SK-N-SH (cell line): ENCODE data around the gene SGCE. TPM values are rescaled to one million over a fixed set of nuclear protein-coding genes. Genes with fewer than 3 reads are reported as not detected.

ENCODE experiments used
- CTCF ChIA-PET: fragments of 300-600, 350-600 bp; formaldehyde crosslinking; extraction: SDS; loops from one replicate; lab custom pipeline; 2021; lab: Yijun Ruan, JAX
- POLR2A ChIA-PET: fragments of 350-600 bp; sonication (Branson Sonifier 250); formaldehyde crosslinking; extraction: SDS; loops from one replicate; lab custom pipeline; 2020; ENCODE audit warnings: antibody characterized with exemption, inconsistent platforms; lab: Yijun Ruan, JAX
- DNase-seq: peaks from one replicate; pipeline ENCODE4 v3.0.0; 2012
- H2AFZ ChIP-seq: fragments of 200-600 bp; sonication (generic); 2 replicates; pipeline ENCODE4 v1.8.1; 2016; ENCODE audit warnings: antibody characterized with exemption, mild to moderate bottlenecking, low read depth
- H3F3A ChIP-seq: fragments of 200-600 bp; sonication (generic); replicated peaks from 2 replicates; pipeline ENCODE3; 2016; ENCODE audit warnings: antibody characterized with exemption, mild to moderate bottlenecking; ENCODE audit not compliant: insufficient read depth
- H3K27ac ChIP-seq, 2 experiments: fragments of 200-500 bp in 1 of 2; fragments of 200-600 bp in 1 of 2; sonication (Bioruptor generic) in 1 of 2; sonication (generic), shearing (Covaris generic) in 1 of 2; 2 replicates each; pipeline versions ENCODE4 v1.5.1 to v1.6.1; 2014 to 2016; ENCODE audit warnings: low read depth in 2 of 2, inconsistent platforms in 1 of 2, low read length in 1 of 2, mild to moderate bottlenecking in 1 of 2, mixed read lengths in 1 of 2
- H3K27me3 ChIP-seq: fragments of 200-600 bp; sonication (generic), shearing (Covaris generic); 2 replicates; pipeline ENCODE4 v1.6.1; 2016; ENCODE audit warnings: mixed run types; ENCODE audit not compliant: insufficient read depth
- H3K36me3 ChIP-seq, 2 experiments: fragments of 200-500 bp in 1 of 2; fragments of 200-600 bp in 1 of 2; sonication (Bioruptor generic) in 1 of 2; sonication (generic) in 1 of 2; replicated peaks in 1 of 2; 2 replicates each; pipeline versions ENCODE3 to v1.5.1; 2014 to 2016; ENCODE audit warnings: low read length in 1 of 2, mild to moderate bottlenecking in 1 of 2; ENCODE audit not compliant: insufficient read depth in 2 of 2, control insufficient read depth in 1 of 2
- H3K4me1 ChIP-seq, 2 experiments: fragments of 200-500 bp in 1 of 2; fragments of 200-600 bp in 1 of 2; sonication (Bioruptor generic) in 1 of 2; sonication (generic), shearing (Covaris generic) in 1 of 2; 2 replicates each; pipeline versions ENCODE4 v1.5.1 to v1.6.1; 2014 to 2016; ENCODE audit warnings: low read depth in 1 of 2, low read length in 1 of 2, mixed run types in 1 of 2; ENCODE audit not compliant: insufficient read depth in 2 of 2, control insufficient read depth in 1 of 2
- H3K4me2 ChIP-seq: fragments of 200-600 bp; sonication (generic), shearing (Covaris generic); 2 replicates; pipeline ENCODE4 v1.6.1; 2017; ENCODE audit warnings: mixed run types
- H3K4me3 ChIP-seq, 2 experiments: fragments of 200-500 bp in 1 of 2; fragments of 200-600 bp in 1 of 2; sonication (Bioruptor generic) in 1 of 2; sonication (generic), shearing (Covaris generic) in 1 of 2; 2 replicates each; pipeline versions ENCODE4 v1.5.1 to v1.8.1; 2014 to 2016; ENCODE audit warnings: low read depth in 2 of 2, inconsistent platforms in 1 of 2, low read length in 1 of 2, mild to moderate bottlenecking in 1 of 2, mixed read lengths in 1 of 2, moderate library complexity in 1 of 2
- H3K79me2 ChIP-seq: fragments of 200-600 bp; sonication (generic); 2 replicates; pipeline ENCODE4 v1.8.1; 2017; ENCODE audit warnings: mild to moderate bottlenecking; ENCODE audit not compliant: insufficient read depth
- H3K9ac ChIP-seq: fragments of 200-600 bp; sonication (generic); 2 replicates; pipeline ENCODE4 v1.6.1; 2017; ENCODE audit warnings: mixed run types
- H3K9me2 ChIP-seq: fragments of 200-600 bp; sonication (generic); 2 replicates; pipeline ENCODE4 v1.6.1; 2017; ENCODE audit warnings: mixed run types
- H3K9me3 ChIP-seq: fragments of 200-600 bp; sonication (generic); 2 replicates; pipeline ENCODE4 v1.6.1; 2017; ENCODE audit warnings: mixed run types, mild to moderate bottlenecking, moderate library complexity
- H4K20me1 ChIP-seq: fragments of 200-600 bp; sonication (generic); 2 replicates; pipeline ENCODE4 v1.6.1; 2017; ENCODE audit warnings: mild to moderate bottlenecking, mixed run types; ENCODE audit not compliant: insufficient read depth
- EZH2phosphoT487 ChIP-seq: fragments of 200-600 bp; sonication (generic); IDR thresholded peaks from 2 replicates; pipeline ENCODE4 v1.6.1; 2017; ENCODE audit warnings: low read depth, mixed run types, mild to moderate bottlenecking, antibody characterized with exemption, moderate library complexity, borderline replicate concordance
- GATA2 ChIP-seq: sonication (generic); formaldehyde crosslinking; IDR thresholded peaks from 2 replicates; pipeline ENCODE4 v1.5.0; 2020; ENCODE audit warnings: mild to moderate bottlenecking, missing genetic modification reagents
- MAX ChIP-seq: IDR thresholded peaks from 2 replicates; pipeline ENCODE4 v1.4.0; 2012; ENCODE audit warnings: low read depth
- REST ChIP-seq: IDR thresholded peaks from 2 replicates; pipeline ENCODE4 v1.6.1; 2012; ENCODE audit warnings: mild to moderate bottlenecking, low read depth, low read length, moderate library complexity
- ZBTB33 ChIP-seq: IDR thresholded peaks from 2 replicates; pipeline ENCODE4 v1.4.0; 2012; ENCODE audit warnings: low read depth, borderline replicate concordance
- WGBS: methylation state at CpG from one replicate; pipeline ENCODE4 v1.1.6; 2017; ENCODE audit warnings: low lambda C conversion rate; 5-methylcytosine and 5-hydroxymethylcytosine counted together
- polyA plus RNA-seq, 3 experiments: library from polyadenylated mRNA; depleted of rRNA; stranded (reverse); fragments of >200 nt; gene quantifications; 2 replicates each; pipeline ENCODE4 v1.2.3, GENCODE V29; 2012
- TF ChIP-seq, protein P1 (sequence below): IDR thresholded peaks from 2 replicates; pipeline ENCODE4; 2012
- TF ChIP-seq, protein P2 (sequence below): fragments of 150-350 bp; IDR thresholded peaks from 2 replicates; pipeline ENCODE4 v1.6.1; 2017; ENCODE audit warnings: antibody characterized with exemption, low read length, low read depth, borderline replicate concordance

Gene SGCE
- polyA plus RNA-seq, 1 of the 3 experiments (the other 2 are of a cell fraction), result 69.5 TPM

GRCh38 chr7:94621120-94621519 is 34.8 kb downstream of the SGCE start:
- H4K20me1 ChIP-seq, result no peaks in the 10 kb centered on the region; the same call in 1 of the 2 replicates
- ChIA-PET CTCF (interaction anchor here (1.1 to 1.7 kb wide), 4 partner anchors 8 to 58 kb away, joined by 3 to 5 read pairs (median 3); no protein-coding TSS in a partner anchor), POLR2A (no interaction called here)
- no peaks in the 10 kb centered on the region for H3K79me2 ChIP-seq
- WGBS, result 94% methylated on average over 2 of the region's 2 CpGs
- no peaks in the 10 kb centered on the region for H3K9me2 ChIP-seq
- H3K27me3 ChIP-seq, result no peaks in the 10 kb centered on the region
- H3K4me3 ChIP-seq, result no peak overlapping the region
- DNase-seq, result no peak
- peaks cover 21% of the 10 kb centered on the region for H3F3A ChIP-seq
- peak overlapping the region; percentile 69 to 72 for H3K27ac ChIP-seq
- peaks cover 14 to 25% of the 10 kb centered on the region in 2 experiments for H3K4me1 ChIP-seq
- H3K36me3 ChIP-seq, result peaks cover 49 to 59% of the 10 kb centered on the region in 2 experiments
- H3K4me2 ChIP-seq, result 0 out of 2 replicates have a peak overlapping the region, but pooled peaks have one; percentile 0
- no peak overlapping the region for H2AFZ ChIP-seq
- H3K9me3 ChIP-seq, result no peaks in the 10 kb centered on the region
- no peak overlapping the region; the same call in 1 of the 2 replicates for H3K9ac ChIP-seq
- TF ChIP-seq MAX, result no peak
- no peak for TF ChIP-seq GATA2 (CRISPR knock-in tag)
- TF ChIP-seq, protein P1, sequence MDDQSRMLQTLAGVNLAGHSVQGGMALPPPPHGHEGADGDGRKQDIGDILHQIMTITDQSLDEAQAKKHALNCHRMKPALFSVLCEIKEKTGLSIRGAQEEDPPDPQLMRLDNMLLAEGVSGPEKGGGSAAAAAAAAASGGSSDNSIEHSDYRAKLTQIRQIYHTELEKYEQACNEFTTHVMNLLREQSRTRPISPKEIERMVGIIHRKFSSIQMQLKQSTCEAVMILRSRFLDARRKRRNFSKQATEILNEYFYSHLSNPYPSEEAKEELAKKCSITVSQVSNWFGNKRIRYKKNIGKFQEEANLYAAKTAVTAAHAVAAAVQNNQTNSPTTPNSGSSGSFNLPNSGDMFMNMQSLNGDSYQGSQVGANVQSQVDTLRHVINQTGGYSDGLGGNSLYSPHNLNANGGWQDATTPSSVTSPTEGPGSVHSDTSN, result no peak
- no peak for TF ChIP-seq ZBTB33
- TF ChIP-seq, protein P2, sequence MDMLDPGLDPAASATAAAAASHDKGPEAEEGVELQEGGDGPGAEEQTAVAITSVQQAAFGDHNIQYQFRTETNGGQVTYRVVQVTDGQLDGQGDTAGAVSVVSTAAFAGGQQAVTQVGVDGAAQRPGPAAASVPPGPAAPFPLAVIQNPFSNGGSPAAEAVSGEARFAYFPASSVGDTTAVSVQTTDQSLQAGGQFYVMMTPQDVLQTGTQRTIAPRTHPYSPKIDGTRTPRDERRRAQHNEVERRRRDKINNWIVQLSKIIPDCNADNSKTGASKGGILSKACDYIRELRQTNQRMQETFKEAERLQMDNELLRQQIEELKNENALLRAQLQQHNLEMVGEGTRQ, result no peak
- no peak for TF ChIP-seq REST
- no peak for TF ChIP-seq EZH2phosphoT487
